Measurements from ENCODE around the gene BYSL.

Gene BYSL

DNA sequence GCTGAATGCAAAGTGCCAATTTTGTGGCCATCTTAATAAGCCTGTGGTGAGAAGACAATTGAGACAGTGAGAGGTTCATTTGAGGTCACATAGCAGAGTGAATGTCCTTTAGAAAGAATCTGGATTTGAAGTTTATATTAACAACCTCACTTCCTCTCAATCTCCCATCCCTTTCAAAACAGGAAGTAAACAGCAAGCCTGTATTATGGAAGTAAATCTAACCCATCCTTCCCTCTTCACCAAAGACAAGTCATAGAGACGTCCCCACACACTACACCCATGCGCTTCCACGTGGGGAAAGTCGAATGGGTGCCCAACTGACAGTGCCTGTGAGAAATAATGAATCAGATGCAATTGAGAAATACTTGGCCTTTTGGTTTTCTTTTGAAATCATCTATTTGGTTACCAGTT is 49.1 kb downstream of the BYSL start:
- H3F3A ChIP-seq (ENCODE audit: insufficient read depth): no peaks in the 10 kb centered on the region
- H3K4me3 ChIP-seq (ENCODE audit: insufficient read depth, low read length, poor library complexity, severe bottlenecking): no peak overlapping the region
- H4K20me1 ChIP-seq (ENCODE audit: low read depth, low read length): no peaks in the 10 kb centered on the region
- H3K9me3 ChIP-seq (ENCODE audit: insufficient read depth, low read length): no peaks in the 10 kb centered on the region
- H3K36me3 ChIP-seq (ENCODE audit: low read length): no peaks in the 10 kb centered on the region
- no peaks in the 10 kb centered on the region for H3K9me2 ChIP-seq (replicated peaks; ENCODE audit: insufficient read depth, low read length)
- TF ChIP-seq CTCF (IDR thresholded peaks at IDR 0.05; ENCODE audit: insufficient read depth, low read length, poor library complexity, severe bottlenecking) (no peak), EZH2phosphoT487 (conservative IDR thresholded peaks at IDR 0.05; ENCODE audit: low read length) (no peak)
- no peak overlapping the region for H3K9ac ChIP-seq (ENCODE audit: low read length)
- no peaks in the 10 kb centered on the region for H3K27me3 ChIP-seq (ENCODE audit: low read length)
- H3K27ac ChIP-seq (ENCODE audit: low read depth, low read length): no peak overlapping the region
- no peak overlapping the region for H3K4me2 ChIP-seq (ENCODE audit: low read depth, low read length, poor library complexity, severe bottlenecking)
- H3K79me2 ChIP-seq (ENCODE audit: insufficient read depth, low read length): no peaks in the 10 kb centered on the region
- no peak overlapping the region for H2AFZ ChIP-seq (ENCODE audit: low read depth, low read length, severe bottlenecking)

DNA sequence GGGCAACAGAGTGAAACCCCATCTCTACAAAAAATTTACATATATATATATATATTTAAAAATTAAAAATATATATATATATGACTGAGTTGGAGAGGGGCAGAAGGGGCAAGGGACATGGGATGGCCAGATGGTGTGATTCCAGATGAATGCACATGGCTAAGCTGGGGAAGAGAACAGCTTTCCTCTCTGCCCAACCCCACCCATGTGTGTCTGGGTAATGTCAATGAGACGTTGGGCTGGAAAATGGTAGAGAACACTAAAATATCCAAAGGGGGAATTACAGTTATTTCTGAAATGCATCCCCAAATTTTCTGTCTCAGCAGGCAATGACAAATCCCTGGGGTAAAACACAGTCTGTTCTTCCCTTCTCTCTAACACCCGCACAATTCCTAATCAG is 51.5 kb downstream of the BYSL start:
- no peak overlapping the region for H3K9ac ChIP-seq (ENCODE audit: low read length)
- TF ChIP-seq EZH2phosphoT487 (conservative IDR thresholded peaks at IDR 0.05; ENCODE audit: low read length) (no peak), CTCF (IDR thresholded peaks at IDR 0.05; ENCODE audit: insufficient read depth, low read length, poor library complexity, severe bottlenecking) (no peak)
- H3K27me3 ChIP-seq (ENCODE audit: low read length): no peaks in the 10 kb centered on the region

DNA sequence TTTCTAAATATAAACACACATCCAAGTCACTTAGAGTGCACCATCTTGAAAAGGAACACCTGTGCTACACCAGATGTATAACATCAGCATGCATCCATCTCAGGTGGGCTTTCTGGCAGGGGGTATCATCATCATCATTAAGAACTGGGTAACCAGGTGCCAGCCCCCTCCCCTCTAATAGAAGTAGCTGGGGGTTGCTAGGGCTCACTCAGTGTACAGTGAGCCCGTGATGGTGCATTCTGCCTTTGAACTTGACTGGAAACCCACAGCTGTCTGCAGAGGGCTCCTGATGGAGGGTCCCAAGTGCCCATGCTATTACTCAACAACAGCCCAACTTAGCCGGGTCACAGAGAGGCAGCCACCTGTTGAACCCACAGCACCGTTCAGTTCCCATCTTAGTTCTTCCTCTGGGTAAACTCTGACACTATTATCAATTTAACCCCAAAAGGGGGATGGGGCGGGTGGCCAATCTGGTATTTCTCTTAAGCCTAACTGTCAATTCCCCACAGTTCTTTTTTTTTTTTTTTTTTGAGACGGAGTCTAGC is 53.1 kb downstream of the BYSL start:
- H3K9me2 ChIP-seq (replicated peaks; ENCODE audit: insufficient read depth, low read length): no peaks in the 10 kb centered on the region
- no peaks in the 10 kb centered on the region for H3K27me3 ChIP-seq (ENCODE audit: low read length)
- no peak overlapping the region for H3K4me3 ChIP-seq (ENCODE audit: insufficient read depth, low read length, poor library complexity, severe bottlenecking)
- no peak overlapping the region for H3K4me2 ChIP-seq (ENCODE audit: low read depth, low read length, poor library complexity, severe bottlenecking)
- no peaks in the 10 kb centered on the region; the same call in 1 of the 2 replicates for H3F3A ChIP-seq (ENCODE audit: insufficient read depth)
- TF ChIP-seq CTCF (IDR thresholded peaks at IDR 0.05; ENCODE audit: insufficient read depth, low read length, poor library complexity, severe bottlenecking) (no peak), EZH2phosphoT487 (conservative IDR thresholded peaks at IDR 0.05; ENCODE audit: low read length) (no peak)
- no peaks in the 10 kb centered on the region for H3K79me2 ChIP-seq (ENCODE audit: insufficient read depth, low read length)
- H3K27ac ChIP-seq (ENCODE audit: low read depth, low read length): no peak overlapping the region
- H3K9me3 ChIP-seq (ENCODE audit: insufficient read depth, low read length): no peaks in the 10 kb centered on the region
- H4K20me1 ChIP-seq (ENCODE audit: low read depth, low read length): no peaks in the 10 kb centered on the region
- no peaks in the 10 kb centered on the region for H3K36me3 ChIP-seq (ENCODE audit: low read length)
- no peak overlapping the region for H3K9ac ChIP-seq (ENCODE audit: low read length)
- no peak overlapping the region for H2AFZ ChIP-seq (ENCODE audit: low read depth, low read length, severe bottlenecking)

More for the DNA sequence above, 51.5 kb downstream of the BYSL start:
- H4K20me1 ChIP-seq (ENCODE audit: low read depth, low read length): no peaks in the 10 kb centered on the region
- no peaks in the 10 kb centered on the region for H3F3A ChIP-seq (ENCODE audit: insufficient read depth)
- no peaks in the 10 kb centered on the region for H3K79me2 ChIP-seq (ENCODE audit: insufficient read depth, low read length)
- H2AFZ ChIP-seq (ENCODE audit: low read depth, low read length, severe bottlenecking): no peak overlapping the region
- H3K4me3 ChIP-seq (ENCODE audit: insufficient read depth, low read length, poor library complexity, severe bottlenecking): no peak overlapping the region
- no peaks in the 10 kb centered on the region for H3K9me3 ChIP-seq (ENCODE audit: insufficient read depth, low read length)
- H3K27ac ChIP-seq (ENCODE audit: low read depth, low read length): no peak overlapping the region
- H3K4me2 ChIP-seq (ENCODE audit: low read depth, low read length, poor library complexity, severe bottlenecking): no peak overlapping the region
- H3K36me3 ChIP-seq (ENCODE audit: low read length): no peaks in the 10 kb centered on the region
- H3K9me2 ChIP-seq (replicated peaks; ENCODE audit: insufficient read depth, low read length): no peaks in the 10 kb centered on the region
